H1 (cell line): ENCODE results near the gene BRD3OS. TPM values are rescaled to one million over a fixed set of nuclear protein-coding genes. Genes with fewer than 3 reads are reported as not detected.

Experiments
- CTCF ChIA-PET: fragments of 300-600 bp; sonication (Branson Sonifier 250); formaldehyde crosslinking; loops from one replicate; lab custom pipeline; 2021; ENCODE audit not compliant: partially characterized antibody; lab: Charles Lee
- POLR2A ChIA-PET: fragments of 300-600 bp; sonication (Branson Sonifier 250); formaldehyde crosslinking; loops from one replicate; lab custom pipeline; 2021; ENCODE audit warnings: inconsistent platforms; ENCODE audit not compliant: partially characterized antibody; lab: Charles Lee
- DNase-seq, 2 experiments: peaks; one replicate each; pipeline versions ENCODE4 v3.0.0 to v3.0.0-alpha.2; 2010 to 2022; ENCODE audit warnings: low spot score in 2 of 2, low read depth in 1 of 2, mixed read lengths in 1 of 2
- FAIRE-seq: peaks from 2 replicates; lab custom pipeline; 2011; peaks lifted over from hg19 to GRCh38; lab: Jason Lieb, UNC
- H2AFZ ChIP-seq: 2 replicates; pipeline ENCODE4 v1.8.1; 2012; ENCODE audit warnings: low read length, inconsistent platforms
- H2AK5ac ChIP-seq: 2 replicates; pipeline ENCODE4 v1.6.1; 2013; ENCODE audit warnings: low read depth, low read length
- H2BK120ac ChIP-seq: replicated peaks from 2 replicates; pipeline ENCODE3; 2013; ENCODE audit warnings: low read depth, low read length, inconsistent platforms
- H2BK12ac ChIP-seq: 2 replicates; pipeline ENCODE4 v1.6.1; 2013; ENCODE audit warnings: low read depth, low read length
- H2BK15ac ChIP-seq: 2 replicates; pipeline ENCODE4 v1.6.1; 2013; ENCODE audit warnings: low read length
- H2BK20ac ChIP-seq: 2 replicates; pipeline ENCODE4 v1.6.1; 2013; ENCODE audit warnings: low read length
- H2BK5ac ChIP-seq: 2 replicates; pipeline ENCODE4 v1.6.1; 2013; ENCODE audit warnings: low read depth, low read length
- H3K14ac ChIP-seq: 2 replicates; pipeline ENCODE4 v1.6.1; 2013; ENCODE audit warnings: inconsistent platforms; ENCODE audit not compliant: insufficient read length
- H3K18ac ChIP-seq: 2 replicates; pipeline ENCODE4 v1.6.1; 2013; ENCODE audit warnings: low read length; ENCODE audit errors: extremely low read depth
- H3K23ac ChIP-seq: 2 replicates; pipeline ENCODE4 v1.6.1; 2013; ENCODE audit warnings: inconsistent platforms; ENCODE audit not compliant: insufficient read length
- H3K23me2 ChIP-seq: 2 replicates; pipeline ENCODE4 v1.6.1; 2013; ENCODE audit warnings: low read depth, low read length
- H3K27ac ChIP-seq: 2 replicates; pipeline ENCODE4 v1.6.1; 2011; ENCODE audit warnings: low read depth, low read length, inconsistent platforms
- H3K27me3 ChIP-seq, 4 experiments: replicated peaks in 1 of 4; 1 replicate in 1 of 4; 2 replicates in 3 of 4; pipeline versions ENCODE4 v1.6.1 to v1.8.1; 2011 to 2013; ENCODE audit warnings: low read length in 3 of 4, mild to moderate bottlenecking in 3 of 4, inconsistent platforms in 2 of 4, mixed read lengths in 2 of 4, moderate library complexity in 1 of 4; ENCODE audit not compliant: control insufficient read depth in 3 of 4, insufficient read depth in 3 of 4; ENCODE audit errors: extremely low read depth in 1 of 4
- H3K36me3 ChIP-seq, 4 experiments: 2 replicates each; pipeline versions ENCODE4 v1.6.1 to v1.8.1; 2011 to 2013; ENCODE audit warnings: mild to moderate bottlenecking in 4 of 4, low read length in 3 of 4, moderate library complexity in 2 of 4, control low read depth in 1 of 4, inconsistent platforms in 1 of 4; ENCODE audit not compliant: insufficient read depth in 4 of 4, control insufficient read depth in 2 of 4
- H3K4ac ChIP-seq: replicated peaks from 2 replicates; pipeline ENCODE3; 2013; ENCODE audit warnings: low read length, low read depth, mixed read lengths, inconsistent platforms; ENCODE audit not compliant: insufficient read length
- H3K4me1 ChIP-seq, 4 experiments: replicated peaks in 1 of 4; 1 replicate in 1 of 4; 2 replicates in 3 of 4; pipeline versions ENCODE4 v1.6.1 to v1.8.1; 2011 to 2013; ENCODE audit warnings: low read length in 3 of 4, inconsistent platforms in 2 of 4, mixed read lengths in 1 of 4; ENCODE audit not compliant: insufficient read depth in 4 of 4, control insufficient read depth in 3 of 4
- H3K4me2 ChIP-seq, 2 experiments: 2 replicates each; pipeline versions ENCODE4 v1.6.1 to v1.8.1; 2011 to 2013; ENCODE audit warnings: low read depth in 2 of 2, low read length in 2 of 2, control low read depth in 1 of 2, inconsistent platforms in 1 of 2, mild to moderate bottlenecking in 1 of 2; ENCODE audit not compliant: insufficient read depth in 1 of 2
- H3K4me3 ChIP-seq, 4 experiments: fragments of 200-600, 300-600 bp in 1 of 4; sonication (generic), shearing (Covaris generic), sonication (Bioruptor Twin) in 1 of 4; 2 replicates each; pipeline versions ENCODE4 v1.5.1 to v1.8.1; 2011 to 2016; ENCODE audit warnings: low read length in 4 of 4, low read depth in 3 of 4, control low read depth in 2 of 4, inconsistent platforms in 2 of 4, mild to moderate bottlenecking in 2 of 4, mixed read lengths in 1 of 4, moderate library complexity in 1 of 4; ENCODE audit not compliant: insufficient read depth in 2 of 4; ENCODE audit errors: extremely low read depth in 1 of 4
- H3K56ac ChIP-seq: replicated peaks from 2 replicates; pipeline ENCODE3; 2013; ENCODE audit warnings: low read depth, mild to moderate bottlenecking, mixed read lengths, low read length, inconsistent platforms; ENCODE audit not compliant: insufficient read length
- H3K79me1 ChIP-seq: 2 replicates; pipeline ENCODE4 v1.6.1; 2013; ENCODE audit warnings: low read depth, low read length, control low read depth
- H3K79me2 ChIP-seq, 2 experiments: 2 replicates each; pipeline versions ENCODE4 v1.6.1 to v1.8.1; 2012 to 2013; ENCODE audit warnings: low read length in 2 of 2, mild to moderate bottlenecking in 2 of 2, inconsistent platforms in 1 of 2; ENCODE audit not compliant: insufficient read depth in 2 of 2, control insufficient read depth in 1 of 2
- H3K9ac ChIP-seq, 4 experiments: replicated peaks in 1 of 4; 1 replicate in 1 of 4; 2 replicates in 3 of 4; pipeline versions ENCODE4 v1.6.1 to v1.8.1; 2011 to 2013; ENCODE audit warnings: low read depth in 3 of 4, low read length in 3 of 4, control low read depth in 2 of 4, mild to moderate bottlenecking in 2 of 4, moderate library complexity in 2 of 4, inconsistent platforms in 1 of 4; ENCODE audit errors: extremely low read depth in 1 of 4
- H3K9me3 ChIP-seq, 2 experiments: 2 replicates each; pipeline versions ENCODE4 v1.6.1 to v1.8.1; 2012 to 2013; ENCODE audit warnings: mild to moderate bottlenecking in 2 of 2, moderate library complexity in 2 of 2, control low read depth in 1 of 2, inconsistent platforms in 1 of 2, low read depth in 1 of 2, low read length in 1 of 2, mixed read lengths in 1 of 2; ENCODE audit not compliant: insufficient read depth in 2 of 2
- H4K20me1 ChIP-seq, 2 experiments: replicated peaks in 1 of 2; 2 replicates each; pipeline versions ENCODE3 to v1.8.1; 2011 to 2013; ENCODE audit warnings: inconsistent platforms in 2 of 2, low read length in 2 of 2, mild to moderate bottlenecking in 1 of 2; ENCODE audit not compliant: insufficient read depth in 2 of 2, control insufficient read depth in 1 of 2
- H4K5ac ChIP-seq: 2 replicates; pipeline ENCODE4 v1.6.1; 2013; ENCODE audit warnings: low read length, low read depth, mixed read lengths, inconsistent platforms; ENCODE audit not compliant: insufficient read length
- H4K8ac ChIP-seq: 2 replicates; pipeline ENCODE4 v1.8.0; 2013; ENCODE audit warnings: mild to moderate bottlenecking, moderate library complexity, low read length, inconsistent platforms; ENCODE audit not compliant: insufficient read depth; ENCODE audit errors: extremely low read depth
- H4K91ac ChIP-seq: replicated peaks from 2 replicates; pipeline ENCODE3; 2013; ENCODE audit warnings: low read length, mixed read lengths, inconsistent platforms; ENCODE audit not compliant: insufficient read length
- CBX8 ChIP-seq: fragments of 300-800, 300-1000 bp; sonication (generic); IDR thresholded peaks from 2 replicates; pipeline ENCODE4 v1.7.1; 2016; ENCODE audit warnings: low read depth, low read length, borderline replicate concordance
- EGR1 ChIP-seq: IDR thresholded peaks from 2 replicates; pipeline ENCODE4 v1.6.1; 2011; ENCODE audit warnings: low read depth, low read length, borderline replicate concordance
- EP300 ChIP-seq, 2 experiments: IDR thresholded peaks; 1 replicate in 1 of 2; 2 replicates in 1 of 2; pipeline ENCODE4 v1.6.1; 2011 to 2012; ENCODE audit warnings: low read depth in 2 of 2, low read length in 2 of 2, mild to moderate bottlenecking in 2 of 2, borderline replicate concordance in 1 of 2, inconsistent platforms in 1 of 2, moderate library complexity in 1 of 2
- FOSL1 ChIP-seq: IDR thresholded peaks from 2 replicates; pipeline ENCODE4 v1.6.1; 2011; ENCODE audit warnings: mild to moderate bottlenecking, low read depth, low read length, moderate library complexity; ENCODE audit not compliant: insufficient read depth
- JUN ChIP-seq: IDR thresholded peaks from 2 replicates; pipeline ENCODE4 v1.6.1; 2011; ENCODE audit warnings: low read depth, mild to moderate bottlenecking, improper control_type of control experiment, low read length
- SAP30 ChIP-seq: fragments of 300-600 bp; sonication (generic); IDR thresholded peaks from 2 replicates; pipeline ENCODE4 v1.7.1; 2012; ENCODE audit warnings: low read length, moderate library complexity, mild to moderate bottlenecking, inconsistent platforms; ENCODE audit not compliant: insufficient read depth, insufficient replicate concordance
- SP1 ChIP-seq: IDR thresholded peaks from 2 replicates; pipeline ENCODE4 v1.6.1; 2011; ENCODE audit warnings: low read depth, low read length
- WGBS, 2 experiments: shearing (Covaris generic) in 1 of 2; methylation state at CpG; one replicate each; pipeline versions ENCODE4 v1.1.6 to v1.1.7; 2013 to 2015; ENCODE audit warnings: low lambda C conversion rate in 2 of 2, mixed read lengths in 2 of 2, inconsistent platforms in 1 of 2, low coverage in 1 of 2, missing lambda C conversion rate in 1 of 2; ENCODE audit not compliant: insufficient replicate concordance in 2 of 2, insufficient coverage in 1 of 2, insufficient read length in 1 of 2; ENCODE audit errors: extremely low coverage in 1 of 2, missing lambda C conversion rate in 1 of 2; 5-methylcytosine and 5-hydroxymethylcytosine counted together
- polyA plus RNA-seq, 7 experiments: library from polyadenylated mRNA; depleted of rRNA in 3 of 7; stranded (reverse) in 5 of 7; unstranded in 2 of 7; fragments of >200 nt in 5 of 7; fragments of 200-250 nt in 2 of 7; gene quantifications; 1 replicate in 5 of 7; 2 replicates in 1 of 7; 4 replicates in 1 of 7; pipeline versions ENCODE4 v1.2.1 to v1.2.3, GENCODE V29; 2011 to 2013; ENCODE audit warnings: missing spikeins in 2 of 7, mixed read lengths in 2 of 7
- total RNA-seq: library from RNA; stranded (reverse); fragmentation: NEBNext Ultra II Directional; extraction: Animal tissue kit (Norgen Biotek cat#: 25700); gene quantifications from 2 replicates; pipeline ENCODE4 v1.2.1, GENCODE V29; 2021
- TF ChIP-seq, protein P1 (sequence below), 3 experiments: IDR thresholded peaks; 1 replicate in 2 of 3; 2 replicates in 1 of 3; pipeline versions ENCODE4 v1.5.1 to v1.6.1; 2011; ENCODE audit warnings: low read length in 3 of 3, mild to moderate bottlenecking in 3 of 3, inconsistent platforms in 2 of 3, low read depth in 1 of 3, moderate library complexity in 1 of 3; ENCODE audit not compliant: insufficient read depth in 1 of 3; ENCODE audit errors: control extremely low read depth in 1 of 3

The BRD3OS gene
- total and polyA plus RNA-seq, 2 of the 8 experiments (the other 6 are each of a cell fraction or from before 2014, with no cell fraction given): 12.7 to 20.2 TPM

DNA sequence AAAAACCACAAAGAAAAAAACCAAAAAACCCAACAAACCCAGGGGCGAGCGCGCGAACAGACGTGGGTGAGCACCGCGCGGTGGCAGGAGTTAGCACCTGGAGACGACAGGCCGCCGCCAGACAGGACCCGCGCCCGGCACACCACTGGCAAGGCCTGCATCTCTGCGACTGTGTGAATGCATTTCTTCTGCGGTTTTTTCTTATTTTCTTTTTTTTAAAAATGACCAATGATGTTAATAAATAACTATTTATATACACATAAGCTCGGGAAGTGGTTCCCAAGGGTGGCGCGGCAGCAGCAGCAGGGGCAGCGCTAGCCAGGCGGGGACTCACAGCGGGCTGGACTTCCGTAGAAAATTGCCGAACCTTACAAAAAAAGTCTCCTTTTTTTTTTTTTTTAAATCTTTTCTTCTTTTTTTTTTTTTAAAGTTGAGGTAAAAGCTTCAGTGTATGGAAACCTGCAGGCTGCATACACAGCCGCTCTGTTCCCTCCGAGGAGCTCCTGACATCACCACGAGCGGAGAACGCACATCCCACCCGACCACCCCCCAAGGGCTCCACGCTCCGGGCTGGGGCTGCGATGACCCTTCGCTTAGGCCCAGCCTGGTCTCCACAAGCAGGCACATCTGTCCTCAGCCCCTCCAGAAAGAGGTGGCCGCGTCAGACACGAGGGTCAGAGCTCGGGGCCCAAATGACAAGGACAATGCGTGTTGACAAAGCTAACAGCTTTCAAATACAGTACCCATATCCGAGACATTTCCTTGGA is 7.4 kb downstream of the BRD3OS start:
- Histone ChIP-seq H3K23me2 (no peaks in the 10 kb centered on the region), H3K9ac (no peak overlapping the region), H3K27ac (no peak overlapping the region), H3K79me1 (no peaks in the 10 kb centered on the region), H2AFZ (no peak overlapping the region), H2BK120ac (no peak overlapping the region), H3K27me3 (no peaks in the 10 kb centered on the region), H3K14ac (no peak overlapping the region), H2AK5ac (no peak overlapping the region), H4K20me1 (peaks cover 3 to 13% of the 10 kb centered on the region in 2 experiments), H4K5ac (no peak overlapping the region), H4K91ac (no peak overlapping the region), H2BK15ac (no peak overlapping the region), H2BK12ac (no peak overlapping the region), H3K4ac (no peak overlapping the region), H3K4me3 (no peak overlapping the region), H3K23ac (no peak overlapping the region), H3K36me3 (peaks cover 29 to 61% (median 46%) of the 10 kb centered on the region in 4 experiments), H4K8ac (no peak overlapping the region), H3K18ac (no peak overlapping the region), H3K4me1 (no peaks in the 10 kb centered on the region), H2BK5ac (no peak overlapping the region), H2BK20ac (no peak overlapping the region), H3K9me3 (no peaks in the 10 kb centered on the region), H3K56ac (no peak overlapping the region), H3K4me2 (no peak overlapping the region), H3K79me2 (no peaks in the 10 kb centered on the region)
- no peak for DNase-seq
- ChIA-PET POLR2A (interaction anchor here (1.3 to 1.8 kb wide), 2 partner anchors 10 to 25 kb away, joined by 3 to 5 read pairs; no protein-coding TSS in a partner anchor), CTCF (interaction anchor here (0.6 to 1.4 kb wide), 3 partner anchors 15 to 290 kb away, joined by 3 read pairs; no protein-coding TSS in a partner anchor)
- 91% methylated on average over 30 of the region's 40 CpGs; no CpG with 5 or more reads in 1 of the 2 experiments for WGBS, 2 experiments
- FAIRE-seq: no peak
- no peak for TF ChIP-seq EP300 (IDR thresholded peaks at IDR 0.05; ENCODE audit: borderline replicate concordance in 1 of 2, low read depth in 2 of 2, low read length in 2 of 2)
- no peak for TF ChIP-seq JUN
- TF ChIP-seq SP1: no peak
- TF ChIP-seq, protein P1, sequence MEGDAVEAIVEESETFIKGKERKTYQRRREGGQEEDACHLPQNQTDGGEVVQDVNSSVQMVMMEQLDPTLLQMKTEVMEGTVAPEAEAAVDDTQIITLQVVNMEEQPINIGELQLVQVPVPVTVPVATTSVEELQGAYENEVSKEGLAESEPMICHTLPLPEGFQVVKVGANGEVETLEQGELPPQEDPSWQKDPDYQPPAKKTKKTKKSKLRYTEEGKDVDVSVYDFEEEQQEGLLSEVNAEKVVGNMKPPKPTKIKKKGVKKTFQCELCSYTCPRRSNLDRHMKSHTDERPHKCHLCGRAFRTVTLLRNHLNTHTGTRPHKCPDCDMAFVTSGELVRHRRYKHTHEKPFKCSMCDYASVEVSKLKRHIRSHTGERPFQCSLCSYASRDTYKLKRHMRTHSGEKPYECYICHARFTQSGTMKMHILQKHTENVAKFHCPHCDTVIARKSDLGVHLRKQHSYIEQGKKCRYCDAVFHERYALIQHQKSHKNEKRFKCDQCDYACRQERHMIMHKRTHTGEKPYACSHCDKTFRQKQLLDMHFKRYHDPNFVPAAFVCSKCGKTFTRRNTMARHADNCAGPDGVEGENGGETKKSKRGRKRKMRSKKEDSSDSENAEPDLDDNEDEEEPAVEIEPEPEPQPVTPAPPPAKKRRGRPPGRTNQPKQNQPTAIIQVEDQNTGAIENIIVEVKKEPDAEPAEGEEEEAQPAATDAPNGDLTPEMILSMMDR (IDR thresholded peaks at IDR 0.05; ENCODE audit: control extremely low read depth in 1 of 3, insufficient read depth in 1 of 3, low read depth in 1 of 3, low read length in 3 of 3): no peak
- TF ChIP-seq EGR1: no peak
- no peak for TF ChIP-seq FOSL1
- no peak for TF ChIP-seq SAP30
- TF ChIP-seq CBX8: no peak
